ELF-1 (cell line): Measurements from ENCODE around the gene ZBTB49.

Experiments
- DNase-seq: peaks from one replicate; pipeline ENCODE4 v3.0.0-alpha.2; 2016; ENCODE audit warnings: low read depth, low spot score

The ZBTB49 gene

GRCh38 chr4:4358093-4358854 is 68.2 kb downstream of the ZBTB49 start:
- no peak for DNase-seq

- no peak for DNase-seq
Measured at GRCh38 chr4:4361883-4362282, 71.8 kb downstream of the ZBTB49 start.

GRCh38 chr4:4362991-4363697 is 73.1 kb downstream of the ZBTB49 start:
- DNase-seq, result no peak

GRCh38 chr4:4364061-4364460 is 74.0 kb downstream of the ZBTB49 start:
- no peak for DNase-seq

GRCh38 chr4:4364486-4365208 is 74.6 kb downstream of the ZBTB49 start:
- DNase-seq, result peak; percentile 78

- no peak for DNase-seq
Measured at GRCh38 chr4:4368809-4369580, 78.9 kb downstream of the ZBTB49 start.
